Activated naive CD8-positive, alpha-beta T cell treated with anti-CD3 and anti-CD28 coated beads, Interleukin-2, amount 10 ng/mL, durations not matched to agents 7 days and 5 days (primary cell): ENCODE data around the gene CXXC1. TPM values are rescaled to one million over a fixed set of nuclear protein-coding genes. Genes with fewer than 3 reads are reported as not detected.
"Not testable (repeated sequence)": the region's sequence is repeated elsewhere in the genome, so short reads cannot be mapped to it uniquely, and the experiment has no call there.

ENCODE experiments used
- ATAC-seq: fragments of 150-1000 bp; cut with Tn5 transposase; one replicate; pipeline ENCODE4 v1.10.0; 2021; ENCODE audit warnings: low read depth, moderate library complexity
- POLR2A ChIA-PET: fragments of 350-600 bp; sonication (Branson Sonifier 250); formaldehyde crosslinking; loops from one replicate; lab custom pipeline; 2021; ENCODE audit warnings: antibody characterized with exemption; lab: Charles Lee
- DNase-seq: peaks from one replicate; pipeline ENCODE4 v3.0.0; 2021
- H3K27ac Mint-ChIP-seq: one replicate; pipeline ENCODE4 v1.8.0; 2022; ENCODE audit warnings: mild to moderate bottlenecking, mixed read lengths
- H3K27me3 Mint-ChIP-seq: one replicate; pipeline ENCODE4 v1.8.0; 2022; ENCODE audit warnings: mild to moderate bottlenecking, moderate library complexity, mixed read lengths
- H3K36me3 Mint-ChIP-seq: one replicate; pipeline ENCODE4 v1.8.0; 2021; ENCODE audit warnings: mild to moderate bottlenecking, mixed read lengths
- H3K4me1 Mint-ChIP-seq: one replicate; pipeline ENCODE4 v1.8.0; 2021; ENCODE audit warnings: mixed read lengths
- H3K4me3 Mint-ChIP-seq: one replicate; pipeline ENCODE4 v1.8.0; 2022; ENCODE audit warnings: mild to moderate bottlenecking, moderate library complexity, mixed read lengths
- H3K9me3 Mint-ChIP-seq: one replicate; pipeline ENCODE4 v1.8.0; 2021; ENCODE audit warnings: mixed read lengths
- total RNA-seq, 2 experiments: library from RNA; stranded (reverse); gene quantifications; one replicate each; pipeline ENCODE4 v1.2.3, GENCODE V29; 2021

The CXXC1 gene
- total RNA-seq, 2 experiments from 2014 or later = 155 to 160 TPM

DNA sequence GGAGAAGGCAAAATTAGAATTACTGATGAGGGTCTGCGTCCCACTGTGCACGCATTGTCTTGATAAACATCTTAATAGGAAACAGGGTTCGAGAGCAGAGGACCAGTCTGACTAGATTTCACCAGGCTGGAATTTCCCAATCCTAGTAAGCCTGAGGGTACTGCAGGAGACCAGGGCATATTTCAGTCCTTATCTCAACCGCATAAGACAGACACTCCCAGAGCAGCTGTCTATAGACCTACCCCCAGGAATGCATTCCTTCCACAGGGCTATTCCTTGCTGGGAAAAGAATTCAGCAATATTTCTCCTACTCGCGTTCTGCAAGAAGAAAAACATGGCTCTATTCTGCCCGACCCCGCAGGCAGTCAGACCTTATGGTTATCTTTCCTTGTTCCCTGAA lies 45.7 kb downstream of the CXXC1 start:
- POLR2A ChIA-PET, H3K4me3 Mint-ChIP-seq: not testable (repeated sequence)

GRCh38 chr18:50240080-50240563 lies 47.4 kb downstream of the CXXC1 start:
- DNase-seq (no peak), ATAC-seq (no peak)
- POLR2A ChIA-PET = no interaction called here
- no peaks in the 10 kb centered on the region for H3K4me1 Mint-ChIP-seq
- no peak overlapping the region for H3K27ac Mint-ChIP-seq
- peaks cover 11% of the 10 kb centered on the region for H3K9me3 Mint-ChIP-seq
- H3K27me3 Mint-ChIP-seq = peaks cover 3% of the 10 kb centered on the region
- H3K36me3 Mint-ChIP-seq = no peaks in the 10 kb centered on the region
- H3K4me3 Mint-ChIP-seq = no peak overlapping the region

More for the DNA sequence above, 45.7 kb downstream of the CXXC1 start:
- not testable (repeated sequence) for H3K27me3 Mint-ChIP-seq, H3K4me1 Mint-ChIP-seq, H3K27ac Mint-ChIP-seq, DNase-seq, ATAC-seq, H3K36me3 Mint-ChIP-seq
- H3K9me3 Mint-ChIP-seq = peaks cover 11% of the 10 kb centered on the region

- no peak for DNase-seq
- Mint-ChIP-seq H3K27ac (no peak overlapping the region), H3K27me3 (peaks cover 3% of the 10 kb centered on the region), H3K36me3 (no peaks in the 10 kb centered on the region), H3K9me3 (no peaks in the 10 kb centered on the region), H3K4me3 (no peak overlapping the region), H3K4me1 (no peaks in the 10 kb centered on the region)
- no peak for ATAC-seq
- POLR2A ChIA-PET = no interaction called here
Measured at GRCh38 chr18:50232419-50232818, 55.1 kb downstream of the CXXC1 start.

Other genes with a start within 250 kb of the CXXC1 start
- not detected for gene MYO5B, start 92.5 kb downstream of the CXXC1 start, total RNA-seq
- under 1 TPM; 0.36 to 0.68 TPM for gene CFAP53, start 21.2 kb downstream of the CXXC1 start, total RNA-seq
- gene MBD1, start 6.2 kb downstream of the CXXC1 start, total RNA-seq = 100 to 1,000 TPM; 108 to 123 TPM
- gene SKA1, start 87.4 kb upstream of the CXXC1 start, total RNA-seq = 10 to 100 TPM; 25.6 to 27.8 TPM